NCI-H226 (cell line): ENCODE data around the gene KIAA1210.

ENCODE experiments used
- DNase-seq: peaks from one replicate; pipeline ENCODE4 v3.0.0-alpha.2; 2015

KIAA1210 gene

GRCh38 chrX:119090627-119091026, 37.0 kb downstream of the KIAA1210 start:
- no peak for DNase-seq

- no peak for DNase-seq
Observed at GRCh38 chrX:119089619-119090018, 38.0 kb downstream of the KIAA1210 start.

GRCh38 chrX:119087121-119087520, 40.5 kb downstream of the KIAA1210 start:
- DNase-seq = no peak

- DNase-seq = no peak
Observed at GRCh38 chrX:119084766-119085165, 42.8 kb downstream of the KIAA1210 start.

GRCh38 chrX:119082278-119082677, 45.3 kb downstream of the KIAA1210 start:
- DNase-seq = no peak

DNA sequence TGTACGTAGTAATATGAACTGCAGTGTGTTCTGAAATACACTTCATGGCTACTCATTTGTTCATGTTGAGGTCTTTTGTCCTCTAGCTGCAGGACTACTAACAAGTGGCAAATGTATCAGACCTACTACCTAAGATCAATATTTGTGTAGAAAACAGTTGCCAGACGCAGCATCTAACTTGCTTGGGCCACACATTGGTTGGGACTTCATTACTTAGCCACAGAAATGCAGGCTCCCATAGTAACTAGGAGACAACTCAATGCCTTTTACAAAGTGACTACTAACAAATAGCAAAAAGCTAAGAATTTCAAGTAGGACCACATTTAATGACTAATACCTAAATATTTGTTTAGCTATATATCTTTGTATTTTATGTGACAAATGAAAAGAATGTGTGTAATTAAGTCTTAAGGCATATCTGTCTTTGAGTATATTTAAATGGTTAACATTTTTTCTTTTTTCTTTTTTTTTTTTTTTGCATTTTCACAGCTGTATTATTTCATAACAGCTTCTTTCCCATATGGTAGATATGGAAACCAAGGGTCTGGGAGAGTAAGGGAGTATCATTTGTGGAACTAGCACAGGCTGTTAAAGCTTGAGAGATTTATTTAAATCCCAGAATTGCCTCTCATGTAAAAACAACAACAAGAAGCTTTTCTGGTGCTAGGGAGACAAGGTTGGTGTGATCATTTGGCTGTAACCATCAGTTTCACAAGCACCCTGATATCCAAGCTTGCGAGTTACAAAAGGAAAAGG, 52.2 kb downstream of the KIAA1210 start:
- DNase-seq = no peak

DNA sequence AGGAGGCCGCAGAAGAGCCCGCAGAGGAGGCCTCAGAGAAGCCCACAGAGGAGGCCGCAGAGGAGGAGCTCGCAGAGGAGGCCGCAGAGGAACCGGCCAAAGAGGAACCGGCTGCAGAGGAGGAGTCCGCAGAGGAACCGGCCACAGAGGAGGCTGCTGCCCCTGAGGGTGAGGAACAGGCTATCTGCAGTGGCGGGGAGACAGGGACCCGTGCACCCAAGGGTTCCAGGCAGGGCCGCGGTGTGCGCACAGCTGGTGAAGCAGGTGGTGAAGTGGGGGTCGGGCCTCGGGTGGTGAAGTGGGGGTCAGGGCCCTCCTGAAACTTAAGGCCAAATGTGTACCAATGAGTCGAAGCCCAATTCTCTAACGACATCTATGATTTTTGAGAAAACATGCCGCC, 53.7 kb downstream of the KIAA1210 start:
- no peak for DNase-seq

DNA sequence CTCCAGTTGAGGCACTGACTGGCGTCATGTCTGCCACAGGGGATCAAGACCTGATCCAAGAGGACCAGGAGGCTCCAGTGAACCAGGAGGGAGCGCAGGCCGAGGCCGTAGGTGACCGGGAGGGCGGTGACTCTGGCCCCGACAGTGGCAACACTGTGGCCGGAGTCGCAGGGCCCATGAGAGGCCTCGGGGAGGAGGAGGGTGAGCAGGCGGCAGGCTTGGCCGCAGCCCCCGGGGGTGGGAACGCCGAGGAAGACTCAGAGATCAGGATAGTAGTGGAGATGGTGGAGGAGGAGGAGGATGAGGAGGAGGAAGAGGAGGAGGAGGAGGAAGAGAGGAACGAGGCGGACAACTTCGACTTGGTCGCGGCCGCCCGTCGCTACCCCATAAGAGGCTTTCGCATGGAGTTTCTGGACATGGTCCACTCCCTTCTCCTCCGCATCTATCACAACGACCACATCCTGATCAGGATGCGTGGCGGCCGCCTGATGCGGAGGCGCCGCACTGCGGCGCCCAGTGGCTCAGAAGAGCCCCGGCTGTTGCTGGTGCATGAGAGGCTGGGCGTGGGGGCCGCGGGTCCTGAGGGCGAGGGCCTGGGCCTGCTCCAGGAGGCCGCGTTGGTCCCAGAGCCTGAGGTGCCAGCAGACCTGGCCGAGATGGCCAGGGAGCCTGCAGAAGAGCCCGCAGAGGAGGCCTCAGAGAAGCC, 54.3 kb downstream of the KIAA1210 start:
- DNase-seq = no peak

DNA sequence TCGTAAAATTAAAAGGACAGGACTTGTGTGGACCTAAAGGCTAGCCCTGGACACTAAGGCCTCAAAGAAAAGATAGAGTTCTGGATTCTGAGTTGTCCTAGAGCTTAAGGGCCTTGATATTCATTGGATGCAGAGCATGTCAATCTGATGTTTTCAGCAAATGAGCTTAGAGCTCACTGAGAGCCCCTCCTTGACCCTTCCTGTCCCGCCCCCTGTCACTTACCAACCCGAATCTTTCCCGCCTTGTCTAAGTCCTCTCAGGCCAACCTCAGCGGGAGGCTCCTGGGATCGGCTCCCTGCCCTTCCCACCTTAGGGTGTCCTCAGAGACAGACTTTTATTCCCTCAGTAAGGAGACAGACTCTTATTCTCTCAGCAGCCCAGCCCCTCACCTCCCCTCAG, 54.9 kb downstream of the KIAA1210 start, which contains the start of gene CT47C1:
TSS of gene CT47C1 (plus strand) at position 250 of the 400 bp plus-strand sequence. CDS start 233 bp downstream, outside the sequence.
- DNase-seq = no peak

- no peak for DNase-seq
Observed at GRCh38 chrX:119071381-119071780, 56.2 kb downstream of the KIAA1210 start.

DNA sequence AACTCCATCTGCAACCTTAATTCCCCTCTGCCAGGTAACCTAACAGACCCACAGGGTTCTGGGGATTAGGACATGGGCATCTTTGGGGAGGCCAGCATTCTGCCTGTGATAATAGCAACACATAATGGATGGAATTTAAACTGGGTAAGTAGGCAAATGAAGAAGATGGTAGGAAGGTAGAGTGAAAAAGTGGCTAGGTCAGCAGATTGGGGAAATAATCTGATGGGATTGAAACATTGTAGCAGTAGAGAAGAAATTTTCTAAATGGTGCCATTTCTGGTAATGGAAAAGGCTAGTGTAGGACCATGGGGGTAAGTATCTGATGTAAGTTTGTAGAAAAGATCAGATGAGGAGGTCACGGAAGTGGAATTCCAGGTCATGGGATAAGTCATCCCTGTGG, 57.9 kb downstream of the KIAA1210 start:
- no peak for DNase-seq

DNA sequence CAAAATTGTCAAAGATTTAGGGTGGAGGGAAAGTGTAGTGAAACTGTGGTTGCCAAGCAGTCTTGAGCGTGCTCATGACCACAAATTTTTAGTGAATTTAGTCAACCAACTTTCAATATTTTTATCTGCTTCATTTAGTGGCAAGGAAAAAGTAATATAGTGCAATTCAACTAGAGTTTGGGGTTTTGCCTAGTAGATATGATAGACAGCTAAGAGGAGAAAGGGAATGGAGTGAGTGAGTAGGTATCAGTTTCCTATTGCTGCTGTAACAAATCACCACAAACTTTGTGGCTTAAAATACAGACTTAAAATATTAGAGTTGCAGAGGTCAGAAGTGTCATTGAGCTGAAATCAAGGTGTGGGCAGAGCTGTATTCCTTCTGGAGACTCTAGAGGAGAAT, 58.5 kb downstream of the KIAA1210 start:
- no peak for DNase-seq

DNA sequence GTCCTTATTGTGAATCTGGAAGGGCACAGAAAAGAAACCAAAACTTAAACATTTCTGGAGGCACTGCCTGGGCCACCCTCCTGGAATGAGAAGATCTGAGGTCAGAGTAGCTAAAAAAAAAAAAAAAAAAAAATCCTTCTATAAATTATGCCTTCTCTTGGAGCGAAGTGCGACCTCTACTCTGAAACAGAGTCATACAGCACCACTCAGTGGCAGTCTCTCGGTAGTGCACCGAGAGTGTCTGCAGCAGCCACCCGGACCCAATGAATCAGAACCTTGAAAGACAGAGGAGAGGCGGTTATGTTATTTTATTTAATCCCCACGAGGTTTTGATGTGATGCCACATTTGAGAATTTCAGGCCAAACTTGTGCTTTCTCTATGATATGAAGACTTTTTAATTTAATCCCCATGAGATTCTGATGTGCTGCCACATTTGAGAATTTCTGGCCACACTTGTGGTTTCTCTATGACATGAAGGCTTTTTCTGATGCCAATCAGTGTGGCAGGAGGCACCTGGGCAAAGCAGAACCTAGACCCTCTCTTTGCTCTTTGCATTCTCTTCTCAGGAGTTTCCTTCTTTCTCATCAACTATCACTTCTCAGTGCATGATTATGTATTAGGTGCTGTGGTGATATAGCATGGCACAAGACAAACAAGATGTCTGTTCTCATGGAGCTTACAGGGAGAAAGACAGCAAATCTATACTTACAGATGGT, 60.4 kb downstream of the KIAA1210 start:
- DNase-seq = peak; percentile 6

- DNase-seq = no peak
Observed at GRCh38 chrX:119063428-119063827, 64.2 kb downstream of the KIAA1210 start.

DNA sequence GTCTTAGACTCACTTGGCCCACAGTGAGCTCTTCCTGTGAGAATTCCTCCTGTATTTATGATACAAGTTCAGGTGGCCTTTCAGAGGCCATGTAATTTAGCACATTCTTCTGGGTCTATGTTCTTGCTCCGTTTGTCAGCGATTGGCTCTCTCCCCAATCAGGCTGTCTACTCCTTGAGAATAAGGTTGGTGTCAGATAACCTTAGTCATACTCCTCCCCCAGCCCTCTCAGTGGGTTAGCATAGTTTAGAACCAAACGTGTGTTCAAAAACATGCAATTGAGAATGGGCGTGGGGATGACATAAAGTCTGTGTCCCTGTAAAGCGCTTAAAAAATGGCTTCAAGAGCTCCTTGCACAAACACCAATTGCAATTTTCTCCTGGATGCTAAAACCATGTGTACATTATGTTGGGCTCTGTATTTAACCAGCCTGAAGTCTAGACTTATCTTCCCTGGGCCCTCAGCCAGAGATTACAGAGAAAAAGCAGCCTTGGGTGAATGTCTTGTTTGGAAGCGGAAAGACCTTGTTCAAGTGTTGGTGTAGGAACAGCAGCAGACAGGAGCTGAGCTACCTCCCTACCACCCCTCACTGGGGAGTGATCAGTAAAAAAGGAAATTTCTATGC, 64.8 kb downstream of the KIAA1210 start:
- DNase-seq = peak; percentile 1

GRCh38 chrX:119055687-119056086, 71.9 kb downstream of the KIAA1210 start:
- DNase-seq = no peak

GRCh38 chrX:119045884-119046283, 81.7 kb downstream of the KIAA1210 start:
- DNase-seq = no peak

GRCh38 chrX:119042996-119043395, 84.6 kb downstream of the KIAA1210 start:
- DNase-seq = no peak

DNA sequence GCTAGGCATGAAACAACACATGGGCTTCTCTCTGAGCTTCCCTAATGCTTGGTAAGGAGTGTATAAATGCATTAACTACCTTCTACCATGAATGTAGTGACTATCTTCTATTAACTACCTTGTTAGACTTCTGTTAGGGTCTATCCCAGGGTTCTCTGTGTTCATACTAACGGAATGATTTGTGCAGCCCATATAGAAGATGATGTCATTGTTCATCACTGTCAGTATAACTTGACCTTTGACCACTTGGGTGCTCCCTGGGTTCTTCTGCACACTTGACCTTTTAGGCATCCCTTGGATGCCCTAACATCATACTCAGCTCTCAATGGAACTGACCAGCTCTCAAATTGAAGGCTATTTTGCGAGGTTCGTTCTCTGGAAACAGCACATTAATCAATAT, 85.6 kb downstream of the KIAA1210 start:
- no peak for DNase-seq

GRCh38 chrX:119041175-119041574, 86.4 kb downstream of the KIAA1210 start:
- DNase-seq = peak; percentile 66

- no peak for DNase-seq
Observed at GRCh38 chrX:119040432-119040831, 87.2 kb downstream of the KIAA1210 start.

- DNase-seq = no peak
Observed at GRCh38 chrX:119036107-119037029, 91.2 kb downstream of the KIAA1210 start.
